ENCODE data around the gene ITGAV. TPM values are rescaled to one million over a fixed set of nuclear protein-coding genes. Genes with fewer than 3 reads are reported as not detected.
"Not testable (repeated sequence)": the region's sequence is repeated elsewhere in the genome, so short reads cannot be mapped to it uniquely, and the experiment has no call there.

Gene ITGAV
- total RNA-seq, 1 donor from 2014 or later = 251 TPM

- H3K4me3 ChIP-seq (ENCODE audit: low read depth, low read length) = no peak overlapping the region
- DNase-seq (ENCODE audit: low read depth) = no peak
- no peaks in the 10 kb centered on the region for H3K27me3 ChIP-seq (ENCODE audit: control insufficient read depth, insufficient read depth, low read length)
- H3K36me3 ChIP-seq (ENCODE audit: control insufficient read depth, insufficient read depth, low read length) = no peaks in the 10 kb centered on the region
- no peak for TF ChIP-seq CTCF (IDR thresholded peaks at IDR 0.05; ENCODE audit: insufficient read depth, low read length, poor library complexity, severe bottlenecking)
Measured at GRCh38 chr2:186559370-186559769, 30.5 kb upstream of the ITGAV start.

- TF ChIP-seq CTCF (IDR thresholded peaks at IDR 0.05; ENCODE audit: insufficient read depth, low read length, poor library complexity, severe bottlenecking) = no peak
- H3K27me3 ChIP-seq (ENCODE audit: control insufficient read depth, insufficient read depth, low read length) = no peaks in the 10 kb centered on the region
- DNase-seq (ENCODE audit: low read depth) = no peak
Measured at GRCh38 chr2:186559848-186560247, 30.0 kb upstream of the ITGAV start.

GRCh38 chr2:186560254-186560653 is 29.6 kb upstream of the ITGAV start:
- no peaks in the 10 kb centered on the region for H3K36me3 ChIP-seq (ENCODE audit: control insufficient read depth, insufficient read depth, low read length)
- no peak for TF ChIP-seq CTCF (IDR thresholded peaks at IDR 0.05; ENCODE audit: insufficient read depth, low read length, poor library complexity, severe bottlenecking)
- H3K4me3 ChIP-seq (ENCODE audit: low read depth, low read length) = no peak overlapping the region
- H3K27me3 ChIP-seq (ENCODE audit: control insufficient read depth, insufficient read depth, low read length) = no peaks in the 10 kb centered on the region
- DNase-seq (ENCODE audit: low read depth) = no peak

More at GRCh38 chr2:186559848-186560247, 30.0 kb upstream of the ITGAV start:
- no peaks in the 10 kb centered on the region for H3K36me3 ChIP-seq (ENCODE audit: control insufficient read depth, insufficient read depth, low read length)
- no peak overlapping the region for H3K4me3 ChIP-seq (ENCODE audit: low read depth, low read length)

GRCh38 chr2:186561467-186562208 is 28.2 kb upstream of the ITGAV start:
- TF ChIP-seq CTCF (IDR thresholded peaks at IDR 0.05; ENCODE audit: insufficient read depth, low read length, poor library complexity, severe bottlenecking) = no peak
- no peak for DNase-seq (ENCODE audit: low read depth)
- no peaks in the 10 kb centered on the region for H3K27me3 ChIP-seq (ENCODE audit: control insufficient read depth, insufficient read depth, low read length)
- no peaks in the 10 kb centered on the region for H3K36me3 ChIP-seq (ENCODE audit: control insufficient read depth, insufficient read depth, low read length)
- no peak overlapping the region for H3K4me3 ChIP-seq (ENCODE audit: low read depth, low read length)

- H3K36me3 ChIP-seq (ENCODE audit: control insufficient read depth, insufficient read depth, low read length) = no peaks in the 10 kb centered on the region
- no peak overlapping the region for H3K4me3 ChIP-seq (ENCODE audit: low read depth, low read length)
- no peaks in the 10 kb centered on the region for H3K27me3 ChIP-seq (ENCODE audit: control insufficient read depth, insufficient read depth, low read length)
- no peak for TF ChIP-seq CTCF (IDR thresholded peaks at IDR 0.05; ENCODE audit: insufficient read depth, low read length, poor library complexity, severe bottlenecking)
- no peak for DNase-seq (ENCODE audit: low read depth)
Measured at GRCh38 chr2:186562209-186562578, 27.7 kb upstream of the ITGAV start.

- not testable (repeated sequence) for H3K27me3 ChIP-seq (ENCODE audit: control insufficient read depth, insufficient read depth, low read length); H3K4me3 ChIP-seq (ENCODE audit: low read depth, low read length); H3K36me3 ChIP-seq (ENCODE audit: control insufficient read depth, insufficient read depth, low read length); DNase-seq (ENCODE audit: low read depth)
Measured at GRCh38 chr2:186568600-186568999, 21.3 kb upstream of the ITGAV start.

- not testable (repeated sequence) for H3K27me3 ChIP-seq (ENCODE audit: control insufficient read depth, insufficient read depth, low read length); DNase-seq (ENCODE audit: low read depth); H3K4me3 ChIP-seq (ENCODE audit: low read depth, low read length); H3K36me3 ChIP-seq (ENCODE audit: control insufficient read depth, insufficient read depth, low read length)
Measured at GRCh38 chr2:186569127-186569526, 20.7 kb upstream of the ITGAV start.
